Endothelial cell of umbilical vein (primary cell): ENCODE results near the gene FAM110C. TPM values are rescaled to one million over a fixed set of nuclear protein-coding genes. Genes with fewer than 3 reads are reported as not detected.

Experiments used
- BruUV-seq: library from RNA; stranded (reverse); fragments of 400-500 nt; replicated peaks from 2 replicates; lab custom pipeline; 2021; lab: Mats Ljungman, UMichigan
- CTCF ChIA-PET: fragments of 300-600, 350-600 bp; sonication (Branson Sonifier 250); formaldehyde crosslinking; loops from one replicate; lab custom pipeline; 2021; ENCODE audit warnings: antibody characterized with exemption, inconsistent platforms; lab: Charles Lee
- POLR2A ChIA-PET: fragments of 300-600, 350-600 bp; sonication (Branson Sonifier 250); formaldehyde crosslinking; loops from one replicate; lab custom pipeline; 2021; ENCODE audit warnings: antibody characterized with exemption, inconsistent platforms; lab: Charles Lee
- DNase-seq: peaks from one replicate; pipeline ENCODE4 v3.0.0-alpha.2; 2011; ENCODE audit warnings: low read depth, low spot score
- FAIRE-seq: peaks from 2 replicates; lab custom pipeline; 2011; peaks lifted over from hg19 to GRCh38; lab: Jason Lieb, UNC
- H2AFZ ChIP-seq: 2 replicates; pipeline ENCODE4 v1.6.0; 2012; ENCODE audit warnings: low read depth, low read length, control low read depth, inconsistent platforms
- H3K27ac ChIP-seq: 2 replicates; pipeline ENCODE4 v1.5.1; 2011; ENCODE audit warnings: low read depth, mild to moderate bottlenecking, control low read depth, low read length, moderate library complexity; ENCODE audit not compliant: insufficient read depth
- H3K27me3 ChIP-seq, 2 experiments: 2 replicates each; pipeline versions ENCODE4 v1.6.0 to v1.6.1; 2011; ENCODE audit warnings: low read length in 2 of 2, mixed read lengths in 1 of 2; ENCODE audit not compliant: control insufficient read depth in 2 of 2, insufficient read depth in 2 of 2
- H3K36me3 ChIP-seq, 2 experiments: 2 replicates in 1 of 2; 3 replicates in 1 of 2; pipeline ENCODE4 v1.5.1; 2011; ENCODE audit warnings: low read length in 2 of 2, mild to moderate bottlenecking in 1 of 2, moderate library complexity in 1 of 2; ENCODE audit not compliant: control insufficient read depth in 2 of 2, insufficient read depth in 2 of 2; ENCODE audit errors: extremely low read depth in 1 of 2
- H3K4me1 ChIP-seq: 3 replicates; pipeline ENCODE4 v1.5.1; 2011; ENCODE audit warnings: mild to moderate bottlenecking, low read length; ENCODE audit not compliant: control insufficient read depth, insufficient read depth; ENCODE audit errors: extremely low read depth
- H3K4me2 ChIP-seq: 2 replicates; pipeline ENCODE4 v1.6.1; 2011; ENCODE audit warnings: low read length, control low read depth, mixed read lengths; ENCODE audit not compliant: insufficient read depth
- H3K4me3 ChIP-seq, 3 experiments: fragments of 200-600 bp in 1 of 3; sonication (generic), shearing (Covaris generic) in 1 of 3; replicated peaks in 1 of 3; 2 replicates each; pipeline ENCODE4 v1.5.1; 2011 to 2016; ENCODE audit warnings: control low read depth in 3 of 3, low read length in 3 of 3, mild to moderate bottlenecking in 2 of 3, inconsistent platforms in 1 of 3, low read depth in 1 of 3, moderate library complexity in 1 of 3; ENCODE audit not compliant: insufficient read depth in 1 of 3
- H3K79me2 ChIP-seq: 2 replicates; pipeline ENCODE4 v1.6.0; 2012; ENCODE audit warnings: low read length, inconsistent platforms; ENCODE audit not compliant: control insufficient read depth, insufficient read depth
- H3K9ac ChIP-seq: replicated peaks from 2 replicates; pipeline ENCODE3; 2011; ENCODE audit warnings: low read length, control low read depth; ENCODE audit not compliant: insufficient read depth; ENCODE audit errors: extremely low read depth
- H3K9me1 ChIP-seq: replicated peaks from 3 replicates; pipeline ENCODE4 v1.6.0; 2011; ENCODE audit warnings: mild to moderate bottlenecking, low read length; ENCODE audit not compliant: control insufficient read depth, insufficient read depth; ENCODE audit errors: extremely low read depth
- H3K9me3 ChIP-seq: replicated peaks from 2 replicates; pipeline ENCODE4 v1.5.1; 2012; ENCODE audit warnings: low read length, inconsistent platforms; ENCODE audit not compliant: control insufficient read depth, insufficient read depth
- H4K20me1 ChIP-seq: replicated peaks from 2 replicates; pipeline ENCODE3; 2011; ENCODE audit warnings: mild to moderate bottlenecking, low read length; ENCODE audit not compliant: control insufficient read depth, insufficient read depth; ENCODE audit errors: extremely low read depth
- EZH2 ChIP-seq: IDR thresholded peaks from 2 replicates; pipeline ENCODE4 v1.6.1; 2012; ENCODE audit warnings: borderline replicate concordance, low read depth, mild to moderate bottlenecking, moderate library complexity, low read length, inconsistent platforms; ENCODE audit not compliant: severe bottlenecking
- FOS ChIP-seq: IDR thresholded peaks from 2 replicates; pipeline ENCODE4 v1.6.1; 2011; ENCODE audit warnings: mild to moderate bottlenecking, low read length, moderate library complexity, borderline replicate concordance; ENCODE audit not compliant: insufficient read depth
- GATA2 ChIP-seq: IDR thresholded peaks from 2 replicates; pipeline ENCODE4 v1.7.0; 2011; ENCODE audit warnings: low read depth, mild to moderate bottlenecking, moderate library complexity, mixed read lengths, low read length; ENCODE audit not compliant: insufficient read length, insufficient read depth
- JUN ChIP-seq: IDR thresholded peaks from 2 replicates; pipeline ENCODE4 v1.6.1; 2011; ENCODE audit warnings: borderline replicate concordance, low read depth; ENCODE audit not compliant: insufficient read length, insufficient read depth
- MYC ChIP-seq: IDR thresholded peaks from one replicate; pipeline ENCODE4 v1.6.1; 2011; ENCODE audit warnings: mild to moderate bottlenecking, low read depth, low read length
- POLR2A ChIP-seq: IDR thresholded peaks from 2 replicates; pipeline ENCODE4 v1.6.1; 2012; ENCODE audit warnings: low read depth, mild to moderate bottlenecking, control low read depth, low read length
- POLR2AphosphoS5 ChIP-seq: IDR thresholded peaks from 2 replicates; pipeline ENCODE4 v1.6.1; 2012; ENCODE audit warnings: low read depth, mild to moderate bottlenecking, control low read depth, low read length, moderate library complexity; ENCODE audit not compliant: insufficient read depth
- dilution Hi-C: fragments of 300-500 bp; cut with MboI; formaldehyde crosslinking; loops from one replicate; pipeline ENCODE4 v1.15.0; 2019; ENCODE audit warnings: low sequenced_read_pairs; ENCODE audit not compliant: extremely low pct_ligation_motif_present
- intact Hi-C: fragments of 100-400 bp; cut with micrococcal nuclease; formaldehyde crosslinking; loops from one replicate; pipeline ENCODE4 v1.10.0; 2022
- polyA plus RNA-seq, 4 experiments: library from polyadenylated mRNA; depleted of rRNA in 3 of 4; stranded (reverse) in 3 of 4; unstranded in 1 of 4; fragments of >200 nt; gene quantifications; 2 replicates each; pipeline versions ENCODE4 v1.2.1 to v1.2.3, GENCODE V29; 2011 to 2012; ENCODE audit warnings: missing spikeins in 1 of 4
- total RNA-seq: library from RNA; stranded (reverse); gene quantifications from 2 replicates; pipeline ENCODE4 v1.2.3, GENCODE V29; 2021
- TF ChIP-seq, protein P1 (sequence below), 2 donors: IDR thresholded peaks; 1 replicate in 1 of 2; 2 replicates in 1 of 2; pipeline ENCODE4 v1.5.1; 2011; ENCODE audit warnings: low read length in 2 of 2, mild to moderate bottlenecking in 2 of 2, moderate library complexity in 2 of 2, control low read depth in 1 of 2, inconsistent platforms in 1 of 2, low read depth in 1 of 2; ENCODE audit not compliant: insufficient read depth in 1 of 2; ENCODE audit errors: extremely low read depth in 1 of 2
- TF ChIP-seq, protein P2 (sequence below): IDR thresholded peaks from 2 replicates; pipeline ENCODE4 v1.6.1; 2011; ENCODE audit not compliant: insufficient read depth, insufficient read length

The FAM110C gene
- total and polyA plus RNA-seq, 2 donors (not counting 3 experiments of a cell fraction or from before 2014, with no cell fraction given): not detected

- no peak overlapping the region for H3K9ac ChIP-seq
- BruUV-seq: no TSS peak
- no peaks in the 10 kb centered on the region for H3K27me3 ChIP-seq
- H3K4me2 ChIP-seq: no peak overlapping the region
- dilution Hi-C loops: no loop called here
- H3K79me2 ChIP-seq: no peaks in the 10 kb centered on the region
- no peaks in the 10 kb centered on the region for H3K4me1 ChIP-seq
- no peaks in the 10 kb centered on the region for H3K9me1 ChIP-seq
- no peaks in the 10 kb centered on the region for H3K9me3 ChIP-seq
- H2AFZ ChIP-seq: no peak overlapping the region
- intact Hi-C loops: no loop called here
- ChIA-PET POLR2A (no interaction called here), CTCF (no interaction called here)
- H4K20me1 ChIP-seq: no peaks in the 10 kb centered on the region
- H3K27ac ChIP-seq: no peak overlapping the region
- FAIRE-seq (no peak), DNase-seq (no peak)
- no peaks in the 10 kb centered on the region for H3K36me3 ChIP-seq
- TF ChIP-seq FOS (no peak), GATA2 (no peak), POLR2AphosphoS5 (no peak), EZH2 (no peak), MYC (no peak), POLR2A (no peak), JUN (no peak)
- TF ChIP-seq, protein P1, sequence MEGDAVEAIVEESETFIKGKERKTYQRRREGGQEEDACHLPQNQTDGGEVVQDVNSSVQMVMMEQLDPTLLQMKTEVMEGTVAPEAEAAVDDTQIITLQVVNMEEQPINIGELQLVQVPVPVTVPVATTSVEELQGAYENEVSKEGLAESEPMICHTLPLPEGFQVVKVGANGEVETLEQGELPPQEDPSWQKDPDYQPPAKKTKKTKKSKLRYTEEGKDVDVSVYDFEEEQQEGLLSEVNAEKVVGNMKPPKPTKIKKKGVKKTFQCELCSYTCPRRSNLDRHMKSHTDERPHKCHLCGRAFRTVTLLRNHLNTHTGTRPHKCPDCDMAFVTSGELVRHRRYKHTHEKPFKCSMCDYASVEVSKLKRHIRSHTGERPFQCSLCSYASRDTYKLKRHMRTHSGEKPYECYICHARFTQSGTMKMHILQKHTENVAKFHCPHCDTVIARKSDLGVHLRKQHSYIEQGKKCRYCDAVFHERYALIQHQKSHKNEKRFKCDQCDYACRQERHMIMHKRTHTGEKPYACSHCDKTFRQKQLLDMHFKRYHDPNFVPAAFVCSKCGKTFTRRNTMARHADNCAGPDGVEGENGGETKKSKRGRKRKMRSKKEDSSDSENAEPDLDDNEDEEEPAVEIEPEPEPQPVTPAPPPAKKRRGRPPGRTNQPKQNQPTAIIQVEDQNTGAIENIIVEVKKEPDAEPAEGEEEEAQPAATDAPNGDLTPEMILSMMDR (IDR thresholded peaks at IDR 0.05; ENCODE audit: extremely low read depth in 1 of 2, insufficient read depth in 1 of 2, low read depth in 1 of 2, low read length in 2 of 2): no peak
- TF ChIP-seq, protein P2, sequence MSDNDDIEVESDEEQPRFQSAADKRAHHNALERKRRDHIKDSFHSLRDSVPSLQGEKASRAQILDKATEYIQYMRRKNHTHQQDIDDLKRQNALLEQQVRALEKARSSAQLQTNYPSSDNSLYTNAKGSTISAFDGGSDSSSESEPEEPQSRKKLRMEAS: no peak
- H3K4me3 ChIP-seq: no peak overlapping the region
Observed at GRCh38 chr2:33620-34019, 12.7 kb downstream of the FAM110C start.
